HT-29 (cell line): ENCODE data around the gene ITPRIPL2. TPM values are rescaled to one million over a fixed set of nuclear protein-coding genes. Genes with fewer than 3 reads are reported as not detected.

Experiments
- total RNA-seq: library from RNA; depleted of rRNA; stranded (reverse); fragments of >200 nt; shearing (Covaris generic); gene quantifications from 2 replicates; pipeline ENCODE4 v1.2.3, GENCODE V29; 2014; rRNA removed

The ITPRIPL2 gene
- total RNA-seq, 1 experiment from 2014 or later = 19.5 TPM

Other genes starting within 250 kb of the ITPRIPL2 start
- 28.7 and 36.2 TPM in 2 replicates for gene SMG1, start 187.6 kb upstream of the ITPRIPL2 start, total RNA-seq
- gene TMC7, start 130.0 kb upstream of the ITPRIPL2 start, total RNA-seq = 3.4 and 4.9 TPM in 2 replicates
- 34.5 and 36.6 TPM in 2 replicates for gene COQ7, start 46.4 kb upstream of the ITPRIPL2 start, total RNA-seq
- 0.38 and 0.57 TPM in 2 replicates for gene SYT17, start 54.3 kb downstream of the ITPRIPL2 start, total RNA-seq
- not detected in 2 replicates for gene CLEC19A, start 171.8 kb downstream of the ITPRIPL2 start, total RNA-seq